ENCODE data around the gene CLIP1.

The CLIP1 gene

DNA sequence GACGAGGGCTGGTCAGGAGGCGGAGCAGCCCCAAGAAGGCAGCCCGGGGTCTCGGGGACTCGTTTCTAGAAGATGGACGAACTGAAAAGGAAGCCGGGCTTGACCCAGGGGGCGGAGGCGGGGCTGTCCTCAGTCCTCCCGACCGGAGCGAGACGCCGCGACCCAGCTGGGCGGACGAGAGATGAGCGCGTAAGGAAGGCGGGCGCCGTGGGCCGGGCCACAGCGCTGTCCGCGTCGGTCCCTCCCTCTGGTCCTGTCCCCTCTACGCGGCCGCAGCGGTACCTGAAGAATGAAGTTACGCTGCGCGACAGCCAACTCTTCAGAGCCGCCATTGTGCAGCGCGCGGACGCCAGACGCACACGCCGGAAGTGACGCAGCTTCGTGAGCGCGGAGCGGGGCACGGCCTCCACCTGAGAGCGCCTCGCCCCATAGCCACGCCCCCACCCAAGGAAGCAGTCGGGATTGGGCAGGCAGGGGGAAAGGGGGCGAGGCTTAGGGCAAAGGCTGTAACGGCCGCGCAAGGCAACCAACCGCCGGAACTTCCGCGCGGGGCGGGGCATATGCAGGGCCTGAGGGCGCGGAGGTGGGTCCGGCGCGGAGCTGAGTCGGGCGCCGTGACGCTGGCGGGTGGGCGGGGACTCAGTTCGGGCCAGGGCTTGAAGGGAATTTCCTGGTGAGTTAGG, 196.6 kb downstream of the CLIP1 start, which contains the start of gene DIABLO:
Gene DIABLO (minus strand): TSS at position 370 of the 683 bp plus-strand sequence. CDS start 38 bp downstream, at position 332.
- no peak for TF ChIP-seq CTCF (IDR thresholded peaks at IDR 0.05; ENCODE audit: borderline replicate concordance, insufficient read depth, low read depth, low read length)

More for the DNA sequence above, 196.6 kb downstream of the CLIP1 start, which contains the start of gene DIABLO:
- peak within 1 kb of the TSS; percentile 97 for H3K4me3 ChIP-seq (ENCODE audit: low read depth, low read length)

Data from GM12875 (cell line).